Measurements from ENCODE around the gene NMUR2.

Gene NMUR2

DNA sequence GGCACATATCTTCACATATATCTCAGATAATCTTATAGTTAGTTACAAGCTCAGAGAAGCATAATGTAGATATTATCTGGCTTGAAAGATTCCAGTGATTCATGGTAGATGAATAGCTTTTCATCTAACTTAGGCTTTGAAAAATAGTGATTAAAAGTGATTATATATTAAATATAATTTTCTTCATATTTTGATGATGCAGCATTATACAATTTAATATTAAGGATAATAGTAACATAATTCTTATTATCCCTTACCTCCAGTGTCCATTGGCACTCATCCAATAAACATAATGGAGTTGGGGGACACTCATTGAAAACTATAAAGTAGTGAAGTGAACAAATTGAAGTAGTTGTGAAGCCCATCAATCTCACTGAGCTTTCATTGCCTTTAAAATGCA lies 35.8 kb downstream of the NMUR2 start:
- DNase-seq (ENCODE audit: low read depth): no peak

DNA sequence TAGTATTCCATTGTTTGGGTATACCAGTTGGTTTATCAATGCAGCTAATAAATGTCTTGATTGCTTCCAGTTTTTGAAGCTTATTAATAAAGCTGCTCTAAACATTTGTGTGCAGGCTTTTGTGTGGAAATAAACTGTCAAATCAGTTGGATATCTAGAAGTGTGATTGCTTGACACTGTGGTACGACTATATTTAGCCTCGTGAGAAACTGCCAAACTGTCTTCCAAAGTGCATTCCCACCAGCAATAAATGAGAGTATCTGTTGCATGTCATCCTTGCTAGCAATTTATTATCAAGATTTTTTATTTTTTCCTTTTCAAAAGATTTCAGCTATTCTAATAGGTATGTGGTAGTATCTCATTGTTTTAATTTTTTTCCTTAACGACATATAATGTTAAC lies 37.5 kb downstream of the NMUR2 start:
- no peak for DNase-seq (ENCODE audit: low read depth)

DNA sequence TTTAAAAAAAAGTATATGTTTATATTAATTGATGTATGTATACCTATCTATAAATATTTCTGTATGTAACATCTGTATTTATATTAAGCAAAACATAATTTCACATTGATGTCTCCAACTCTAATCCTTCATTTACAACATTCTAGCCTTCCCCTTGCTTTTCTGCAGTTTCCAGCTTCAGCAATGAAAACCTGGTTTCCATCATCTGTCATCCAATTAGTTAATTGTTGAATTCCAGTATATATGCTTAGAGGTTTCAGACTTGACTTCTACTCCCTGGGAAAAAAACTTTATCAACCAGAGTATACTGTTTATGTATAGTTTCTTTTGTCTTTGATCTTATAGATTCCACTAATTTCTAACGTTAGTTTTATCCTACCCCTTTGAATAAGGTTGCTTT lies 38.4 kb downstream of the NMUR2 start:
- DNase-seq (ENCODE audit: low read depth): no peak

DNA sequence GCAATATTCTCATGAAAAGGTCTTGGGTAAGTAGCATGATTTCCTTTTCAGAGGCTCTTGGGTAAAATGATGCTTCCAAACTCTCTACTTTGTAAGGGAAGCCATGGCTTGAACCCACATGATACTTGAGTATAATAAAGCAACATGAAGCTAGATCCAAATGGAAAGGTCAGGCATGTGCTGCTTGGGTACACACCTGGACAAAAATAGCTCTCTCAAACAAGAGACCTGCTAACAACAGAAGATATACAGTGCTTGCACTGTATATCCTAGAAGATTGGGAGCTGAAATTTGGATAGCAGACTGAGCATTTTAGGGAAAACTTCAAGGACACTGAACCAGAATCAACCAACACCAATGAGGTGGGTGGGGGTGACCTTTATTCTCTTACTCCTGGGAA lies 40.2 kb downstream of the NMUR2 start:
- no peak for DNase-seq (ENCODE audit: low read depth)

DNA sequence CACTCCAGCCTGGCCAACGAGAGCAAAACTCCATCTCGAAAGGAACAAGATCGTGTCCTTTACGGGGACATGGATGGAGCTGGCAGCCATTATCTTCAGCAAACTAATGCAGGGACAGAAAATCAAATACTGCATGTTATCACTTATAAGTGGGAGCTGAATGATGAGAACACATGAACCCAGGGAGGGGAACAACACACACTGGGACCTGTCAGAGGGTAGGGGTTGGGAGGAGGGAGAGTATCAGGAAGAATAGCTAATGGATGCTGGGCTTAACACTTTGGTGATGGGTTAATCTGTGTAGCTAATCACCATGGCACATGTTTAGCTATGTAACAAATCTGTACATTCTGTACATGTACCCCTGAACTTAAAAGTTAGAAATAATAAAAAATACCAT lies 40.9 kb downstream of the NMUR2 start:
- DNase-seq (ENCODE audit: low read depth): no peak

DNA sequence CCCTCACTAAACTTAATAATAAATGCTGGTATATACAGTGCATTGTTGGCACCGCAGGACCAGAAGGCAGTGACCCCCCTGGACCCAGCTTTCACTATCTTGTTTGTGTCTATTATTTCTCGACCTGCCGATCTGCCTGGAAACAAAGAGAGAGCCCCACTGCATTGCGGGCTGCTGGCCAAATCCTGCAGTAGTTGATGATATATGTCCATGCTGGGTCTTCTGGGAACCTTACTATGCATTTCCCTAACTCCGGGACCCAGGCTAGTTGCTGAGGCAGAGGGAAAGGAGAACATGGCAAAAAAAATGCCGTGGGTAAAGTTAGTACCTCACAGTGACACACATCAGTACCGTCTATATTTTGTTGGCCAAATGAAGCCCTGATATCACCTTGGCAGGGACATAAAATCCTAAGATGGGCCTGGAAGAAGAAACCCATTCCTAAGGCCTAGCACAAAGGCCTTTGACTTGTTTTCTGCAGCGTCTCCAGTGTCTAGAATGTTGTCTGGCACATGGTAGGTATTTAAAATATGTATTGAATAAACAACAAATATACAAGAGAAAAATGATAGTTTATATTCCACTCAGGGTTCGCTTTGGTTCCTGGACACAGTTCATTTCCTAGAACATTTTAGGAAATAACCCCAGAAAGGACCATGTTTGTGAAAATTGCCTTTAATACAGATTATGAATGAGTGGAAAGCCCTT lies 46.1 kb downstream of the NMUR2 start:
- DNase-seq (ENCODE audit: low read depth): no peak

DNA sequence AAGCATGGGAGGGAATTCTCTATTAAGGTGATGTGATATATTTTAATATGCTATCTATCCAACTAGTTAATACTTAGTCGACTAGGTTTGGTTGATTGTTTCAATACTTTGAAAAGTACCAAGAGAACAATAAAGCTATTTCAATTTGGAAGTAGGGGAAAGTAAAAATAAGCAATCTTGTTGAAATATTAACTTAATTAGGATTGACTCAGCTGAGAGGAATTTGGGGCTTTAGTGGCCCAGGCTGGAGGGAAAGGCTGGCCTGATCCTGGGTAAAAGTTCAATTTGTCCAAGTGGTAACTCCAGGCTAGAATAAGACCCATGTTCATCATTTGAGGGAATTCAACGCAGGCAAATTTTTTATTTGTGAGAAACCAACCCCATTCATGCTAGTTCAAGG lies 48.6 kb downstream of the NMUR2 start:
- DNase-seq (ENCODE audit: low read depth): no peak

DNA sequence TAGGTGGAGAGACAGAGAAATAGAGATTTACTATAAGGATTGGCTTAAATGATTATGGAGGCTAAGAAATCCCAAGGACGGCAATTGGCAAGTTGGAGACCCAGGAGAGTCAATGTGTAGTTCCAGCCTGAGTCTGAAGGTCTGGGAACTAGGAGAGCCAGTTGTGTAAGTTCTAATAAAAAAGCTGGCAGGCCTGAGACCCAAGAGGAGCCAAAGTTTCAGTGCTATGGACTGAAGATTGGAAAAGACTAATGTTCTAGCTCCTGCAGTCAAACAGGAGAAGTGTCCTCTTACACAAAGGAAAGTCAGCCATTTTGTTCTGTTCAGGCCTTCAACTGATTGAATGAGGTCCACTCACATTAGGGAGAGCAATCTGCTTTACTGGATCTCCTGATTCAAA lies 50.0 kb downstream of the NMUR2 start:
- DNase-seq (ENCODE audit: low read depth): no peak

DNA sequence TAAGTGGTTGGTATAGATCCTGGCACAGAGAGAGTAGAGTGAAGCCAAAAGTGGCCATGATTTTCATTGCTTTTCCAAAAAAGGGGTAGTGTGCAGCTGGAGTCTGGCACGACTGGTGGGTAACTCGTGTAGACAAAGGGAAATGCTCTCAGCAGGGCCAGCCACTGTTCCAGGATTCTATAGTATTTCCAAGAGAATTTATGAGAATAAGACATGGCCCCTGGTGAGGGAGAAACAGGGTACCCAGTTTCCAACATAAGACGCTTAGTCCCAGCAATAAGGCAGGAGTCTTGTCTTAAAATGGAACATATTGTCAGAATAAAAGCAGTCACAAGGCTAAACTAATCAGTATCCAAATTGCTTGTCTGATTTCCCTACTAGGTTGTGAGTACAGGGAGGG lies 52.1 kb downstream of the NMUR2 start:
- no peak for DNase-seq (ENCODE audit: low read depth)

DNA sequence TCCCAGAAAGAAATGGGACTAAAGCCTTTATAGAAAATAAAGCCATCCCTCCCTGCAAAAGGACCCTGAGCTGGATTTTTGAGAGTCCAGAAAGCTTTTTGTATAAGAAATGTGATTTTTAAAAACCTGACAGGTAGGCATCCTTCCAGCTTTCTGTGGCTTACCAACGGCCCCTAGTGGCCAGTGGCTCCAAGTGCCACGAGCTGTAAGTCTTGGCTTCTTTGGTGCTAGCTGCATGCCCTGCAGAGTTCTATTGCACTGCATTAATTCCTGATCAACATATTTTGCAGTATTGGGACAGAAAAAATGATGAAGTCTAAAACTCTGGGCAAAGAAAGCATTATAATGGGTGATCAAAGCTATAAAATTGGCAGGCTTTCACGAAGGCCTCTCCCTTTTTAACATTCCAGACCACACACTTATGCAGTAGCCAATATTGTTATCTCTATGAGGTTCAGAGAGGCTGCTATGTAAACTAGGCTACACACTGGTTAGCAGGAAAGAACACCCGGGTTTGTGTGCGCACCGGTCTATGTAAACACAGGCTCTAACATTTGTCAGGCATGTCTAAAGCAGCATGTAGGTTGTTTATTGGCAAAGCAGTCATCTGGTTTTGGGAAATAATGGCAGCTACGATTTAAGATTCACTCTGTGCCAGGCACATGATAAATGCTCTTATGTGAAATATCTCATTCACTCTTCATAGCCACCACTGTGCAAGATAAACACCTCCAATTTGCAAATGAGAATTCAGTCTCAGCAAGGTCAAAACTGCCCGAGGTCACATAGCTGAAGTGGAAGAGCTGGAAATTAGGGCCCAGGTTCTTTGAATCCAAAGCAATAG lies 55.2 kb downstream of the NMUR2 start:
- DNase-seq (ENCODE audit: low read depth): peak; percentile 2

All from activated T-cell treated with anti-CD3 and anti-CD28 coated beads for 24 hours (primary cell).